Hematopoietic multipotent progenitor cell (in vitro differentiated cells): ENCODE measurements around the gene KRTAP12-2. TPM values are rescaled to one million over a fixed set of nuclear protein-coding genes. Genes with fewer than 3 reads are reported as not detected.
A peak's percentile ranks its signal among the peaks of the same experiment; 100 is the strongest.
"Not testable (repeated sequence)": the region's sequence is repeated elsewhere in the genome, so short reads cannot be mapped to it uniquely, and the experiment has no call there.

Experiments used
- DNase-seq, 3 donors: peaks; one replicate each; pipeline ENCODE4 v3.0.0-alpha.2; 2011 to 2015; ENCODE audit warnings: low read depth in 2 of 3, low spot score in 2 of 3
- total RNA-seq: library from RNA; depleted of rRNA; stranded (reverse); fragments of >200 nt; gene quantifications from one replicate; pipeline ENCODE4 v1.2.3, GENCODE V29; 2012

KRTAP12-2 gene
- total RNA-seq, 1 donor = under 0.01 TPM

DNA sequence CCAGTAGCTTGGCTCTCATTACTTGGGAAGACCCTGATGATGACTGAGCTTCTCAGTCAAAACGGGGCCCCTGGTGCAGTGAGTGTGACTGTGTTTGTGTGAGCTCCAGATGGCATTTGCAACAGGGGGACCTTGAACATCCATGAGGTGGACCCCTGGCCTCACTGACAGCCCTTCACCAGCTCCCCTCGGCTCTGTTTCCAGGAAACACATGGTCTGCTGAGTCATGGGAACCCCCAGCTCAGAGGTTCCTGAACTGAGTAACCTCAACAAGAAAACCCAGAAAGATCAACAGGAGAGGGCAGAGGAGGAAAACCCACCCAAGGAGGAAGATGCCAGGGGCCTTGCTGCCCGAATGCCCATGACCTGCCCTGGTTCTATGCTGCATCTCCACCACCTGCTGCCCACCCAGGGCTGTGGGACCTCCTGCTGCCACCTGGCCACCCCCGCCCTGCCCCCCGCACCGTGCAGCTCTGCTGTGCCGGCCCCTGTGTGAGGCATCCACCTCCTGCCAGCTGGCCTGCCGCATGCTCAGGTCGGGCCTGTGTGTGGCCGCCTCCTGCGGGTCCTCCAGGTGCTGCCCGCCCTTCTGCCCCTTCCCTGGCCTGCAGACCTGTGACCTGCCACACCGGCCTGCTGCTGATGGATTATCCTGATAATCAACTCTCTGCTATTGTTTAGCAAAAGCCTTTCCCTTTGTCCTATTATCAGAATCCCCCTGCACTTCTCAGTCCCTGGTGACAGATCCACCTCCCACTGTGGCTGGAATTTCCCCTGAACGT lies 19.5 kb upstream of the KRTAP12-2 start:
- DNase-seq = peak in 2 of 3 donors; percentile 78 to 84

DNA sequence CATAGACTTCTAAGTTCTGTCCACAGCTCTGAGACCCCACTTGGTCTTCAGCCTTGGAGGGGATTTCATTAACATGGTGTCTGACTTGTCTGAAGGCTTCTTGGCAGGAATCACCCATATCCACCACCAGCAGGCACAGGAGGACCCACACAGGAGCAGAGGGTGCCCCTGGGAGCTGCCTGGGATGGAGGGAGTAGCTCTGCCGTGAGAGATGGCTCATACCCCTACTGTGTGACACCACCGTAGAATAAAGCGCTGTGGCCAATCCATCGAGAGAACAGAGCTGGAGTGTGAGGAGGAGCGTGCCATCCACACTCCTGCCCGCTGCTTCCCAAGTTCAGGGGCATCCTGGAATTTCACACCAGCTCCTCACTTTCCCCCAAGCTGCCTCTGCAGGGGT lies 18.3 kb upstream of the KRTAP12-2 start:
- DNase-seq = not testable (repeated sequence)

DNA sequence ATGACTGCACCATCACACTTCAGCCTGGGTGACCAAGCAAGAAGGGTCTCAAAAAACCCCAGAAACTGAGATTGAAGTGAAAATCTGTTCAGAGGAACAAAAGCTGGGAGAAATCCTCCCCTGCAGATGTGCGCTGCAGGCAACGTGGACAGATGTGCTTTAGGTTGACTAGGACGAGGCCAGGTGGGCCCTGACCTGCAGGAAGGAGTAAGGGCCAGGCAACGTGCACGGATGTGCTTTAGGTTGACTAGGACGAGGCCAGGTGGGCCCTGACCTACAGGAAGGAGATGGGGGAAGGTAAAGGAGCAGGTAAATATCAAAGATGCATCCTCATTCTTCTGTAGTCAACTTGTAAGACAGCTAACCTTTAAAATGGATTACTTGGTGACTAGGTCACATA lies 17.8 kb upstream of the KRTAP12-2 start:
- DNase-seq = no peak

DNA sequence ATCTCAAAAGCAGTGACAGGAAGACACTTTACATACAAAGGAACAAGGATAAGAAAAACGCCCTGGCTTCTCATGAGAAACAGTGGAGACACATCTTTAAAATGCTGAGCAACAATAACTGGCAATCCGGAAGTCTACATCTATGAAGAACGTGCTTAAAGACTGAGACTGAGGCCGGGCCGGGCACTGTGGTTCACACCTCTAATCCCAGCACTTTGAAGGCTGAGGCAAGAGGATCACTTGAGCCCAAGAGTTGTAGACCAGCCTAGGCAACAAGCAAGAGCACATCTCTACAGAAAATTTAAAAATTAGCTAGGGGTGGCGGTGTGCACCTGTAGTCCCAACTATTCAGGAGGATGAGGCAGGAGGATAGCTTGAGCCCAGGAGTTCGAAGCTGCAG lies 17.4 kb upstream of the KRTAP12-2 start:
- no peak for DNase-seq

DNA sequence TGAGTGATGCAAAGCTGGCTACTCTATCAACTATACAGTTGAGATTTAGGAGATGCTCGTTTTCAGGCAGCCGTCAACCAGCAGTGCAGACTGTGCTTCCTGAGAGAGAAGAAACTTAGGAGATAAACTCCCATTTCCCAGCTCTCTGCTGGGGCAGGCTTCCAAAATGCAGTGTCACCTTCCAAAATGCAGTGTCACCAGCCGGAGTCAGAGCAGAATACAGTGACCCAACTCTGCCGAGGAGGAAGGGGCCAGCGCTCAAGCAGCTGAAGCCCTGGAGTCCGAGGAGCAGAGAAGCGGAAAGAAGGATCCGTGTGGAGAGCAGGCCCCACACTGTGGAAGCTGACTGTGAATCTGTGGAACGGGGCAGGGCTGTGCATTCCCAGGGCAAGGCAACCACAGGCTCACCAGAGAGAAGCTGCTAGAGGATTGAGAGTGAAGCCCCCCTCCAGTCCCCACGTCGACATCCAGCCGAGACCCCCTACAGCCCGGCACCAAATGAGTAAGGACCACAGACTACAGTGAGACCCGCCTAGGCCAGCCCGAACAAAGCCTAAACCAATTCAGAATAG lies 15.9 kb upstream of the KRTAP12-2 start:
- no peak for DNase-seq

DNA sequence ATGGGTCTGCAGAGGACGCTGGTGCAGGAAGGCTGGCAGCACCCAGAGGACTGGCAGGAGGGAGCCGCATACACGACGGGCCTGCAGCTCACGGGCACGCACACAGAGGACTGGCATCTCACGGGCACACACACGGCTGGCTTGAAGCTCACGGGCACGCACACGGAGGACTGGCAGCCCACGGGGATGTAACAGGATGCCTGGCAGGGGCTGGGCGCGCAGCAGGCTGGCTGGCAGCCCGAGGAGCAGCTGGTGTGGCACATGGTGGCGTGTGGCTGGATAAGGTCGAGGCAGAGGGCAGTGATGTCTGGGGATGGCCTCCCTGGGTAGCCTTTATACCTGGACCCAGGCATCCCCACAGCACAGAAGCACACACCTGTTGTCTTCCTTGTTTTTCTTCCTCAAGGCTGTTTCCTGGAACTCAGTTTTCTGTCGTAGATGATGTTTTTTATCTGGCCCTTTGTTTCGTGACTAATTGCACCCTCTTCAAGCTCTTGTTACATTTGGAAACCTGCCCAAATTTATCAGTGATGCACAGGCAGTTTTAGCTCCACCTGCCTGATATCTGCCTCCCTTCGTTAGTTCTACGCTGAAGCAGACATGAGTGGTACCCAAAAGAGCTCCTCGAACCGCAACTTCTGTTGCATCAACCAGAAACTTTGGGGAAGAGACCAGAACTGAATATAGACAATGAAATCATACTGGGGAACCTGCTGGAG lies 15.3 kb upstream of the KRTAP12-2 start, which contains the start of gene KRTAP12-1:
Gene KRTAP12-1 (minus strand): TSS at position 303 of the 719 bp plus-strand sequence. CDS start 40 bp downstream, at position 263.
- DNase-seq = no peak

DNA sequence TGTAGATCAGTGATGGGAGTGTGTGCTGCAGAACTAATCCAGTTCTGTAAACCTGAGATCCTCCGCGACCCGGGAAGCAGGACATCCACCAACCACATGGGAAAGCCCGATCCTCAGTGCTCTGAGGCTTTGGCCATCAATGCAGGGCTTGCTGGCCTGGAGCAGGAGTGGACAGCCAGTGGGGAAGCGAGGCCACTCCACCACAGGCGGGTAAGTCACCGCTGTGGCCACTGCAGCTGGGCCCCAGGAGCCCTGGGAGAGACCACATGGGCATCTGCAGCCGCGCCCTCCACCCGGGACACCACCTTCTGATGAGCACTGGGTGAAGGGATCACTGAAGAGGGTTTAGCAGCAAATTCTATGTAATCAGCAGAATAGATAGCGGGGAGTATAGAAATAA lies 14.4 kb upstream of the KRTAP12-2 start:
- no peak for DNase-seq

DNA sequence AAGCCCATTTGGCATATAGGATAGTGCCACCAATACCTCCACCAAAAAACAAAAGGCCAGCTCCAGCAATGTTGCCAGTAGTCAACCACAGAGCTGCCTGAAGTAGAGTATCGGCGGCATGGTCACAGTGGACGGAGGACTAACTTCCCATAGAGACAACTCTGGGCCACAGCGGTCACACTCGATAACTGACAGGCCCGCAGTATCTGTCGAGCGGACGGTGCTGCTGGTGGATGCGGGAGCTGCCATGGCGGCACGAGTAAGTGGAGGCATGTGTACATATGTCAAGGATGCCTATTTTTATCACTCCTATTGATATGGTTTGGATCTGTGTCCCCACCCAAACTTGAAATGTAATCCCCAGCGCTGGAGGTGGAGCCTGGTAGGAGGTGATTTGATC lies 11.2 kb upstream of the KRTAP12-2 start:
- no peak for DNase-seq

DNA sequence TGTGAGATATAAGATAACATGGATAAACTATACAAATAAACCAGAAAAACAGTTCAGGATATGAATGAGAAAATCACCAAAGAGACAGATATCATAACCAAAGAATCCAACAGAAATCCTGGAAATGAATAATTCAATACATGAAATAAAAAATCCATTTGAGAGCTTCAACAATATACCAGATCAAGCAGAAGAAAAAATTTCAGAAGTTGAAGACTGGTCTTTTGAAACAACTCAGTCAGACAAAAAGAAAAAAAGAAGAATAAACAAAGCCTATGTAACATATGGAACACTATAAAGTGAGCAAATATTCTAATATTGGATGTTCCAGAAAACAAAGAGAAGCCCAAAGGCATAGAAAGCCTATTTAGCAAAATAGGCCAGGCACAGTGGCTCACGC lies 5.2 kb upstream of the KRTAP12-2 start:
- no peak for DNase-seq

DNA sequence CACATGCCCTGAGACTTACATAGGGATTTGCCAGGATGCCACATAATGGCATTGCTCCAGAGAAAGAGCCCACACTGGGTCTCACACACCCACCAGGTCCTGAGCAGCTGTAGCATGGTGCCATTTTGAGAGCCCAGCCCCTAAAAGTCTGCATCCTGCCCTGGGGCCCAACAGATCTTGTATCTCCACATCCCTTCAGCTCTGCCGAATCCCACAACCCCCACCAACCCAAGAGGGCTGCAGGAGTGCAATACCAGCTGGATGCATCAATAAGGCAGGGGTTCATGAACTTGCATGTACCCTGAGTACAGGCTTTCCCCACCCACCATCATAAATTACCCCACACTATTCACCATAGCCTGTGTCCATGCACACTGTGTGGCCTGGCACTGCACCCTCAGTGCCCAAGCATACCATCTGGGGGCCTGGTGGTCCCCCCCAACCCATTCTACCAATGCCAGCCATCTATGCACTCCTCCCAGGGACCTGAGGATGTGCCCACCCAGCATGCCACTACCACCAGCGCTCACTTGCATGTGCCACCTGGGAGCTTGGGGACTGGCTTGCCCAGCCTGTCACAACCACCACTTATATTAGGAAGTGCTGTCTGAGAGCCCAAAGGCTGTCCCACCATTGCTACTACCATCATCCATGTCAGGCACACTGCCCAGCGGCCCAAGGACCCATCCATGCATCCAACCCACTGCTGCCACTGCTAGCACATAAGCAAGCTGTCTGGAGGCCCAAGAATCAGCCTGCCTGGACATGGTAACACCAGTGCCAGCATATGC lies 4.1 kb upstream of the KRTAP12-2 start:
- no peak for DNase-seq

DNA sequence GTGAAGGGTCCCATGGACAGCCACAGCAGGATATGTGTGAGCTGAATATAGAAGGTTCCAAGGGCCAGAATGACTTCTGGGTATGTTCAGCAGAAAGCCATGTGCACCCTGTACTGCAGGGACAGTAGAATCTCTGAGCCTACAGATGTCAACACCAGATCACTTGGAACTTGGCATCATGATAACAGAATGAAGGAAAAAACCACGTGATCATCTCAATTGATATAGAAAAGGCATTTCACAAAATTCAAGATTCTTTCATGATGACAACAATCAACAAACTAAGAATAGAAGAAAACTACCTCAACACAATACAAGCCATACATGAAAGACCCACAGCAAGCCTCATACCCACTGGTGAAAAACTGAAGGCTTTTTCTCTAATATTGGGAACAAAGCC lies 885 bp upstream of the KRTAP12-2 start:
- DNase-seq = no peak

DNA sequence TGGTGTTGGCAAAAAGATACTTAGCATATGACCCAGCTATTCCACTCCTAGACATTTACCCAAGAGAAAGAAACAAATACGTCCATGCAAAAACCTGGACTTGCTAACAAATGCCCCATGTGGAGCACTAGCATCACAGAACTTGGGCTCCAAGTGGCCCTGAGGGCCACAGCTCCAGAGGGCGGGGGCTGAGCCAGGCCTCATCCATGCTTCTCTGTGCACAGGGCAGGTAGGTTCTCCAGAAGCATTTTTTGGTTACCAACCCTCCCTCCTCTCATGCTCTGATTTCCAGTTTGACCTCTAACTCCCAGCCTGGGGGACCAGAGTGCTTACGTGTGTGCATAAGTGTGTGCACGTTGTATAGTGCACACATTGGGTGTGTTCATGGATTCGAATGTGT lies 2.0 kb downstream of the KRTAP12-2 start:
- no peak for DNase-seq

DNA sequence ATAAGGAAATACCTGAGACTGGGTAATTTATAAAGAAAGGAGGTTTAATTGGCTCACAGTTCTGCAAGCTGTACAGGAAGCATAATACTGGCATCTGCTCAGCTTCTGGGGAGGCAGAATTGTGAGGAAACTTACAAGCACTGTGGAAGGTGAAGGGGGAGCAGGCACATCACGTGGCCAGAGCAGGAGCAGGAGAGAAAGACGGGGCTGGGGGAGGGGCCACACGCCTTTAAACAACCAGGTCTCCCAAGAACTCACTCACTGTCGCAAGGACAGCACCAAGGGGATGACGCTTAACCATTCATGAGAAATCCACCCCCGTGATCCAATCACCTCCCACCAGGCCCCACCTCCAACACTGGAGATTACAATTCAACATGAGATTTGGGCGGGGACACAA lies 5.2 kb downstream of the KRTAP12-2 start:
- DNase-seq = not testable (repeated sequence)

DNA sequence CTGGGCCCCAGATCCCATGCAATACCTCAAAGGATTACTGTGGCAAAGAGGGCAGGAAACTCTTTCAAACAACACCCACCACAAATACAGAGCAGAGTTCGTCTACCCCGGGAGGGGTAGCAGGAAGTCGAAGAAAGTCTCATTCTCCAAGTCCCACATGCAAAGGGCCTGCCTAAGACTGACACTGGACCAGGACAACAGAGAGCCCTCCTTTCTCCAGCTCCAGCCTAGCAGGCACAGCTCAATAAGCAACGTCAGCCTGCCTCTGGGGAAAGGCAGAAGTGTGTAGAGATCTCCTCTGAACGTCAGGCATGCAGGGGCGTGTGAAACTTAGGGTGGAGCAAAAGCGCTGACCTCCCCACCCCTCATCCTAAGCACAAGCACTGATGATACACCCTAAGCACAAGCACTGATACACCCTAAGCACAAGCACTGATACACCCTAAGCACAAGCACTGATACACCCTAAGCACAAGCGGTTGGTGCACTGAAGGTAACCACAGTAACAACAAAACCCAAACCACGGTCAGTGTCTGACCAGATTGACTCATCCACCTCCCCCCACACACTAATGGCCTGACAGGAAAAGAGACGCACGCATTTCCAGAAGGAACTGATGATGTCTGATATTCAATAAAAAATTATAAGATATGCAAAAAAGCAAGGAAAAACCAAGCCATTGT lies 7.7 kb downstream of the KRTAP12-2 start:
- DNase-seq = no peak

DNA sequence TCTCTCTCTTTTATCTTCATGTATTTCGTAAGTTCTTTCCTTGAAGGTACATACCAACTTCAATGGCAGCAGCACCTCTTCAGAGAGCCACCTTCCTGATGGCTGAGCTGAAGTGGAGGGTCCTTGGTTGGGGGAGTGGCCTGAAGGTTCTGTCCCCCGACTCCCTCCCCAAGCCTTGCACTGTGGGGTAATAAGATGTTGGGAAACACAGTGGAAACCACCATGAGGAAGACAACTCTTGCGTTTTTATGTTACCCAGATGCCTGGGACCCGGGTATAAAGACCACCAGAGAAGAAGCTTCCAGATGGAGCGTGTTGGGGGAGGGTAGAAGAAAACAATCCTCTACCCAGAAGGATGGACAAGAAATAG lies 8.2 kb downstream of the KRTAP12-2 start:
- DNase-seq = no peak

DNA sequence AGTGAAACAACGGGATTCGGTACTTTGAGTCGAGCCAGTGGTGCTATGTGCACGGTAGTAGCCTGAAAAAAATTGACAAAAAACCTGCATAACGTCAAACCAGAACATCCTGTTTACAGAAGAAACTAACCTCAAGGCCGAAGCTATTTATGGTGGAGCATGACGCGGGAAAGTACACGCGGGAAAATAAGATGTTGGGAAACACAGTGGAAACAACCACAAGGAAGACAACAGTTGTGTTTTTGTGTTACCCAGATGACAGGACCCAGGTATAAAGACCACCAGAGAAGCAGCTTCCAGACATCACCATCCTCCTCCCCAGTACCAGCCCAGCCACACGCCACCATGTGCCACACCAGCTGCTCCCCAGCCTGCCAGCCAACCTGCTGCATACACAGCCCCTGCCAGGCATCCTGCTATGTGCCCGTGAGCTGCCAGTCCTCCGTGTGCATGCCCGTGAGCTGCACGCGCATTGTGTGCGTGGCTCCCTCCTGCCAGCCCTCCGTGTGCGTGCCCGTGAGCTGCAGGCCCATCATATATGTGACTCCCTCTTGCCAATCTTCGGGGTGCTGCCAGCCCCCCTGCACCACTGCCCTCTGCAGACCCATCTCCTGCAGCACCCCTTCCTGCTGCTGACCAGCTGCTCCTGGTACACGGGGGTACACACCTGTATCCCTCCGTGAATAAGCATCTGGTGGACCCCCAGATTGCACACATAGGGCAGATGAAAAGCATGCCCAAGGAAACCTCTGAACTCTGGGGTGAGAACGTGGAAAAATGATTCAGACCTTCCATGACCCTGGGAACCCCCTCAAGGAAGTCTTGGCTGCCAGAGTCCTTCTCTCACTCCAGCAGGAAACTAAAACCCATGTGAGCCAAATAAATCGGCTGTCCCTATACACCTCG lies 8.8 kb downstream of the KRTAP12-2 start, which contains the start of gene KRTAP12-3:
Gene KRTAP12-3 (plus strand): TSS at position 298 of the 906 bp plus-strand sequence. CDS start 48 bp downstream, at position 346.
- peak in 1 of 3 donors; percentile 57 for DNase-seq

DNA sequence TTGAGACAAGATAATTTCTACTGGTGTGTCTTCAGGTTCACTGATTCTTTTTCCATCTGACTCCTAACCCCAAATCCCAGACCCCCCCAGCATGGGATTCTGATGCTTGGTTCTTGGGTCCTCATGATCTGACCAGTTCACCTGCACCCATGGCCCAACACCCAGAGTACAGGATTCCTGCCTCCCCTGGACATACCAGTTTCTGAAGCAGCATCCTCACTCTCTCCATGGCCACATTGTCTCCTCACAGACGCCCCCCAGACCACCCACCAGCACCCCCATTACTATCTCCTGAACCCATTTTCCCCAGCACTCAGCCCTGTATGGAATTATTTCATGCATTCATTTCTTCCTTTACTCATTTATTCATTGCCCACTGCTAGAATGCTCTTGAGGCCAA lies 9.9 kb downstream of the KRTAP12-2 start:
- no peak for DNase-seq

DNA sequence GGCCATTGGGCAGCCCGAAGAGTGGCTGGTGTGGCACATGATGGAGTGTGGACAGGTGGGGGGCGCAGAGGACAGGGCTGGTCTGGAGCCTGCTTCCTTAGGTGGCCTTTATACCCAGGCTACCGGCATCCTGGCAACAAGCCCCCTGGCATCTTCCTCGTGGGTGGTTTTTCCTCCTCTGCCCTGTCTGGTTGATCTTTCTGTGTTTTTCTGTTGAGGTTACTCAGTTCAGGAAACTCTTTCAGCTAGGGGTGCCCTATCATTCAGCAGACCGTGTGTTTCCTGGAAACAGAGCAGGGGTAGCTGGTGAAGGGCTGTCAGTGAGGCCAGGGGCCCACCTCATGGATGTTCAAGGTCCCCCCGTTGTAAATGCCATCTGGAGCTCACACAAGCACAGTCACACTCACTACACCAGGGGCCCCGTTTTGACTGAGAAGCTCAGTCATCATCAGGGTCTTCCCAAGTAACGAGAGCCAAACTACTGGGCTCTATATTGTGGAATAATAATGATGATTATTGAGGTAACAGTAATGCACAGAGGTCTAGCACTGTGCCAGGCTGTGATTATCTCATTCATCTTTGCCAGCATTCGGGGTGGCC lies 12.1 kb downstream of the KRTAP12-2 start, which contains the start of gene KRTAP12-4:
Gene KRTAP12-4 (minus strand): TSS at position 84 of the 600 bp plus-strand sequence. CDS start 45 bp downstream, at position 39.
- DNase-seq = peak in 1 of 3 donors; percentile 37
